ENCODE results near the gene MAZ.
"Not testable (repeated sequence)": the region's sequence is repeated elsewhere in the genome, so short reads cannot be mapped to it uniquely, and the experiment has no call there.

Gene MAZ

GRCh38 chr16:29825145-29826044, 19.1 kb downstream of the MAZ start:
- no peak for DNase-seq

- no peak for DNase-seq
Measured at GRCh38 chr16:29826342-29826695, 20.0 kb downstream of the MAZ start.

GRCh38 chr16:29830774-29831173, 24.4 kb downstream of the MAZ start:
- no peak for DNase-seq

GRCh38 chr16:29831490-29831889, 25.2 kb downstream of the MAZ start:
- no peak for DNase-seq

GRCh38 chr16:29833219-29833618, 26.9 kb downstream of the MAZ start:
- not testable (repeated sequence) for DNase-seq

- no peak for DNase-seq
Measured at GRCh38 chr16:29834079-29834478, 27.8 kb downstream of the MAZ start.

GRCh38 chr16:29835926-29836325, 29.6 kb downstream of the MAZ start:
- DNase-seq: no peak

- no peak for DNase-seq
Measured at GRCh38 chr16:29836623-29837022, 30.3 kb downstream of the MAZ start.

- no peak for DNase-seq
Measured at GRCh38 chr16:29837841-29838240, 31.5 kb downstream of the MAZ start.

- no peak for DNase-seq
Measured at GRCh38 chr16:29839822-29840221, 33.5 kb downstream of the MAZ start.

GRCh38 chr16:29840240-29840639, 33.9 kb downstream of the MAZ start:
- DNase-seq: no peak

GRCh38 chr16:29841631-29842030, 35.3 kb downstream of the MAZ start:
- DNase-seq: no peak

- no peak for DNase-seq
Measured at GRCh38 chr16:29842732-29843346, 36.5 kb downstream of the MAZ start.

- DNase-seq: no peak
Measured at GRCh38 chr16:29843931-29844330, 37.6 kb downstream of the MAZ start.

GRCh38 chr16:29844575-29845331, 38.4 kb downstream of the MAZ start:
- DNase-seq: no peak

GRCh38 chr16:29845656-29846055, 39.3 kb downstream of the MAZ start:
- DNase-seq: no peak

- DNase-seq: peak; percentile 14
Measured at GRCh38 chr16:29848420-29849297, 42.3 kb downstream of the MAZ start.

- no peak for DNase-seq
Measured at GRCh38 chr16:29849505-29849904, 43.2 kb downstream of the MAZ start.

GRCh38 chr16:29850998-29851397, 44.7 kb downstream of the MAZ start:
- DNase-seq: no peak

GRCh38 chr16:29852654-29853053, 46.3 kb downstream of the MAZ start:
- no peak for DNase-seq

GRCh38 chr16:29854520-29855100, 48.3 kb downstream of the MAZ start:
- DNase-seq: no peak

GRCh38 chr16:29857133-29857760, 50.9 kb downstream of the MAZ start:
- no peak for DNase-seq
